GM12878 (cell line): ENCODE measurements around the gene STAC2. TPM values are rescaled to one million over a fixed set of nuclear protein-coding genes. Genes with fewer than 3 reads are reported as not detected.

Experiments used
- ATAC-seq: fragments of 200-7000 bp; cut with Tn5 transposase; 3 replicates; pipeline ENCODE4 v1.9.1; 2020; ENCODE audit warnings: mild to moderate bottlenecking, moderate library complexity
- BruUV-seq: library from RNA; stranded (reverse); fragments of 400-500 nt; replicated peaks from 2 replicates; lab custom pipeline; 2021; lab: Mats Ljungman, UMichigan
- CTCF ChIA-PET: fragments of 300-600 bp; sonication (Branson Sonifier 250); formaldehyde crosslinking; extraction: SDS; loops from one replicate; lab custom pipeline; 2021; ENCODE audit warnings: inconsistent platforms; lab: Yijun Ruan, JAX
- POLR2A ChIA-PET: fragments of 350-600 bp; formaldehyde crosslinking; extraction: SDS; loops from one replicate; lab custom pipeline; 2021; ENCODE audit warnings: inconsistent platforms; lab: Charles Lee
- RAD21 ChIA-PET: fragments of 300-600 bp; sonication (Branson Sonifier 250); formaldehyde crosslinking; loops from one replicate; lab custom pipeline; 2023; ENCODE audit warnings: antibody characterized with exemption; ENCODE audit not compliant: unreplicated experiment; lab: Charles Lee
- SMC1A ChIA-PET: fragments of 300-600 bp; sonication (Branson Sonifier 250); formaldehyde crosslinking; loops from one replicate; lab custom pipeline; 2023; ENCODE audit not compliant: unreplicated experiment, uncharacterized antibody; lab: Charles Lee
- DNase-seq: peaks from one replicate; pipeline ENCODE4 v3.0.0-alpha.2; 2011; ENCODE audit warnings: low read depth, low spot score
- FAIRE-seq: peaks from 3 replicates; lab custom pipeline; 2011; peaks lifted over from hg19 to GRCh38; lab: Jason Lieb, UNC
- H2AFZ ChIP-seq: 2 replicates; pipeline ENCODE4 v1.6.0; 2011; ENCODE audit warnings: low read depth, low read length, control low read depth; ENCODE audit not compliant: control insufficient read depth
- H3K27ac ChIP-seq: 2 replicates; pipeline ENCODE4 v1.5.1; 2011; ENCODE audit warnings: control low read depth; ENCODE audit not compliant: control insufficient read depth, insufficient read depth
- H3K27me3 ChIP-seq, 2 experiments: replicated peaks in 1 of 2; 2 replicates each; pipeline versions ENCODE4 v1.6.0 to v1.6.1; 2011; ENCODE audit warnings: low read length in 1 of 2; ENCODE audit not compliant: control insufficient read depth in 2 of 2, insufficient read depth in 2 of 2
- H3K36me3 ChIP-seq, 2 experiments: 2 replicates each; pipeline ENCODE4 v1.5.1; 2011; ENCODE audit warnings: low read length in 1 of 2; ENCODE audit not compliant: control insufficient read depth in 2 of 2, insufficient read depth in 2 of 2
- H3K4me1 ChIP-seq: 2 replicates; pipeline ENCODE4 v1.6.1; 2011; ENCODE audit warnings: mild to moderate bottlenecking, low read length, moderate library complexity, mixed read lengths; ENCODE audit not compliant: control insufficient read depth, insufficient read depth
- H3K4me2 ChIP-seq: 2 replicates; pipeline ENCODE4 v1.6.0; 2011; ENCODE audit warnings: control low read depth; ENCODE audit not compliant: control insufficient read depth, insufficient read depth
- H3K4me3 ChIP-seq: fragments of 200-600 bp; sonication (generic); 2 replicates; pipeline ENCODE4 v1.5.1; 2016
- H3K79me2 ChIP-seq: 2 replicates; pipeline ENCODE4 v1.6.0; 2011; ENCODE audit warnings: low read length; ENCODE audit not compliant: control insufficient read depth, insufficient read depth
- H3K9ac ChIP-seq: 2 replicates; pipeline ENCODE4 v1.8.0; 2011; ENCODE audit warnings: low read length, control low read depth, mixed read lengths; ENCODE audit not compliant: control insufficient read depth, insufficient read depth
- H3K9me3 ChIP-seq: replicated peaks from 3 replicates; pipeline ENCODE4 v1.5.1; 2011; ENCODE audit warnings: mild to moderate bottlenecking, low read length; ENCODE audit not compliant: control insufficient read depth, insufficient read depth
- H4K20me1 ChIP-seq: 2 replicates; pipeline ENCODE4 v1.6.0; 2011; ENCODE audit not compliant: control insufficient read depth, insufficient read depth
- EED ChIP-seq: sonication (generic); IDR thresholded peaks from 2 replicates; pipeline ENCODE4 v1.6.1; 2016; ENCODE audit warnings: antibody characterized with exemption, low read depth
- HCFC1 ChIP-seq: fragments of 150-350 bp; IDR thresholded peaks from 2 replicates; pipeline ENCODE4 v1.6.1; 2014; ENCODE audit warnings: low read length
- IRF3 ChIP-seq: fragments of 450-650 bp; IDR thresholded peaks from 2 replicates; pipeline ENCODE4 v1.6.1; 2014; ENCODE audit warnings: mild to moderate bottlenecking
- NFIC ChIP-seq: IDR thresholded peaks from 2 replicates; pipeline ENCODE4 v1.6.1; 2012; ENCODE audit warnings: low read depth, mild to moderate bottlenecking, inconsistent platforms, low read length, moderate library complexity
- PAX5 ChIP-seq: IDR thresholded peaks from 2 replicates; pipeline ENCODE4 v1.6.1; 2011; ENCODE audit warnings: low read depth, low read length, borderline replicate concordance
- SIN3A ChIP-seq: IDR thresholded peaks from 2 replicates; pipeline ENCODE4 v1.6.1; 2012; ENCODE audit warnings: low read depth, low read length, improper control_type of control experiment
- SIX5 ChIP-seq: IDR thresholded peaks from 2 replicates; pipeline ENCODE4 v1.6.1; 2011; ENCODE audit warnings: mild to moderate bottlenecking, low read depth, low read length, moderate library complexity; ENCODE audit not compliant: severe bottlenecking
- SPI1 ChIP-seq: IDR thresholded peaks from 2 replicates; pipeline ENCODE4 v1.6.1; 2011; ENCODE audit warnings: low read depth, mild to moderate bottlenecking, low read length, moderate library complexity, borderline replicate concordance; ENCODE audit not compliant: insufficient read depth
- SREBF1 ChIP-seq: IDR thresholded peaks from 2 replicates; pipeline ENCODE4 v1.6.1; 2012; ENCODE audit warnings: mild to moderate bottlenecking, low read length
- TCF12 ChIP-seq: IDR thresholded peaks from 2 replicates; pipeline ENCODE4 v1.6.1; 2011; ENCODE audit warnings: low read depth, mild to moderate bottlenecking, low read length
- YBX1 ChIP-seq: fragments of 450-650 bp; IDR thresholded peaks from 2 replicates; pipeline ENCODE4 v1.6.1; 2016; ENCODE audit warnings: antibody characterized with exemption
- ZNF384 ChIP-seq: IDR thresholded peaks from 2 replicates; pipeline ENCODE4 v1.6.1; 2012; ENCODE audit warnings: low read depth, mild to moderate bottlenecking, low read length, improper control_type of control experiment, borderline replicate concordance
- WGBS: methylation state at CpG from one replicate; pipeline ENCODE4 v1.1.6; 2016; ENCODE audit warnings: low lambda C conversion rate; ENCODE audit not compliant: insufficient replicate concordance, insufficient coverage; ENCODE audit errors: missing lambda C conversion rate; 5-methylcytosine and 5-hydroxymethylcytosine counted together
- in situ Hi-C: fragments of 300-500 bp; cut with MboI; formaldehyde crosslinking; loops from 9 replicates; pipeline ENCODE4 v1.14.3; 2018; ENCODE audit warnings: mixed read lengths
- intact Hi-C: fragments of 100-400 bp; cut with micrococcal nuclease; formaldehyde crosslinking; loops from one replicate; pipeline ENCODE4 v1.14.2; 2022; ENCODE audit not compliant: unreplicated experiment
- polyA plus RNA-seq, 11 experiments: library from polyadenylated mRNA; depleted of rRNA in 4 of 11; unstranded in 6 of 11; stranded (reverse) in 5 of 11; fragments of >200 nt; fragmentation: Nextera tagmentation in 4 of 11; fragmentation: Illumina TruSeq in 1 of 11; extraction: Ambion mirVana in 4 of 11; extraction: Trizol in 1 of 11; gene quantifications; 1 replicate in 1 of 11; 2 replicates in 10 of 11; pipeline versions ENCODE4 v1.2.1 to v1.2.3, GENCODE V29; 2011 to 2016; ENCODE audit warnings: inconsistent platforms in 2 of 11, missing spikeins in 2 of 11, low read depth in 1 of 11
- total RNA-seq, 4 experiments: library from RNA; depleted of rRNA in 3 of 4; stranded (reverse); fragments of >200 nt in 3 of 4; fragmentation: Illumina TruSeq in 1 of 4; extraction: Trizol in 1 of 4; gene quantifications; 2 replicates each; pipeline versions ENCODE4 v1.2.1 to v1.2.3, GENCODE V29; 2013 to 2021
- TF ChIP-seq, protein P1 (sequence below): IDR thresholded peaks from 2 replicates; pipeline ENCODE4 v1.6.1; 2011; ENCODE audit warnings: mild to moderate bottlenecking, low read depth, low read length, moderate library complexity; ENCODE audit not compliant: insufficient replicate concordance

Gene STAC2
- total and polyA plus RNA-seq, 10 of the 15 experiments (the other 5 are each of a cell fraction or from before 2014, with no cell fraction given) = 0.04 TPM; not detected in 9

- ChIA-PET SMC1A (interaction anchor here (0.7 to 7.6 kb wide), 7 partner anchors 14 to 185 kb away, joined by 3 to 47 read pairs (median 3); partner anchors contain the start of gene PLXDC1), RAD21 (interaction anchor here (1.3 to 1.8 kb wide), 3 partner anchors 14 to 184 kb away, joined by 6 to 11 read pairs (median 7); no protein-coding TSS in a partner anchor), CTCF (interaction anchor here (1.5 to 5.0 kb wide), 7 partner anchors 7 to 184 kb away, joined by 4 to 128 read pairs (median 12); partner anchors contain the start of genes PLXDC1 and RPL19), POLR2A (interaction anchor here (0.6 to 0.9 kb wide), 2 partner anchors 111 to 132 kb away, joined by 3 read pairs; no protein-coding TSS in a partner anchor)
- ATAC-seq (peak; percentile 24; the same call in 2 of the 3 replicates), DNase-seq (no peak), FAIRE-seq (no peak)
- Histone ChIP-seq H2AFZ (no peak overlapping the region), H3K4me3 (no peak overlapping the region), H3K27ac (no peak overlapping the region), H3K27me3 (peaks cover 0 to 2% of the 10 kb centered on the region in 2 experiments; a peak in 2 of 4 replicates), H4K20me1 (no peaks in the 10 kb centered on the region), H3K4me1 (peaks cover 9% of the 10 kb centered on the region), H3K79me2 (no peaks in the 10 kb centered on the region), H3K9me3 (no peaks in the 10 kb centered on the region), H3K4me2 (no peak overlapping the region), H3K9ac (no peak overlapping the region), H3K36me3 (no peaks in the 10 kb centered on the region)
- in situ Hi-C loops = no loop called here
- no TSS peak for BruUV-seq
- intact Hi-C loops = no loop called here
- TF ChIP-seq NFIC (no peak), SPI1 (peak; percentile 8; the same call in 1 of the 2 replicates), SREBF1 (no peak)
- WGBS = 30% methylated on average over 2 of the region's 2 CpGs
Observed at GRCh38 chr17:39167476-39167875, 58.3 kb downstream of the STAC2 start.

DNA sequence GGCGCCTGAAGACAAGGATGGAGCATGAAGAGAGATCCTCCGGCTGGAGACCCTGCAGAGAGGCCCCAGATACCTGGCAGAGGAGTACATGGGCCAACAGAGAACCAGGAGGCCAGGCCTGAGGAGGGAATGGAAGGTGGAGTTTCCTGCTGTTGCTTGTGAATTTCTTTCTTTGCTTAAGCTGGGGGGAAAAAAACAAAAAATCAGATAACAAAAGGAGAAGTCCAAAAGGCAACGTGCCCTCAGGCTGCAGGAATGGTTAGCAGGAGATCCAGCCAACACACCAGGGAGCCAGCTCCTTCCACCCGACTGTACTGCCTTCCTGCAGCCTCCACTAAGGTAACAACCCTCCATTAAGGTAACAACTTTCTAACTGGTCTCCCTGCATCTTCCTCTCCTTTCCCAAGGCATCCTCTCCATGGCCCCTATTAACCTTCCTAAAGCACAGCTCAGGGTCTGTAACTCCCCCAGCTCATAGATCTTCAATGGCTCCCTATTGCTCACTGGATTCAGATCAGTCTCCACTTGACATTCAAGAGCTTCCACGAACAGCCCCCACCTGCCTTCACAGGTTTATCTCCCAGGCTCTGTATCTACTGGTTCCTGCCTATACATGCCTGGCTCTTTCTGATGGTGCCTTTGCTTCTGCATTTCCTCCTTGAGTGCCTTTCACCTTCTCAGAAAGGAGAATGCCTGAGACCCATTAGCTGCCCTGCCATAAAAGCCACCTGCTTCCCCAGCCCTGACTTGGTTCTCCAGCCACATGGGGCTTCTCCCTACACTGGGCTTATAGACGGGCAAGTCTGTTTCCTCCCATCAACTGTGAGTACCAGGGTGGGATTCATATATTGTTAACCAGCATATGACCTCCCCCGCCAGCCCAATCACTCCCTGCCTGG is 59.1 kb downstream of the STAC2 start:
- Histone ChIP-seq H3K79me2 (no peaks in the 10 kb centered on the region), H2AFZ (no peak overlapping the region), H3K9ac (no peak overlapping the region), H4K20me1 (no peaks in the 10 kb centered on the region), H3K4me1 (peaks cover 9% of the 10 kb centered on the region), H3K27me3 (peaks cover 0 to 2% of the 10 kb centered on the region in 2 experiments; a peak in 2 of 4 replicates), H3K36me3 (no peaks in the 10 kb centered on the region), H3K9me3 (no peaks in the 10 kb centered on the region), H3K4me2 (peak overlapping the region; percentile 5; the same call in 1 of the 2 replicates), H3K4me3 (no peak overlapping the region), H3K27ac (no peak overlapping the region)
- SMC1A ChIA-PET = interaction anchor here (0.5 to 7.6 kb wide), 8 partner anchors 8 to 500 kb away, joined by 3 to 47 read pairs (median 3); partner anchors contain the start of gene PLXDC1
- BruUV-seq = no TSS peak
- CTCF ChIA-PET = interaction anchor here (1.1 to 5.0 kb wide), 10 partner anchors 8 to 295 kb away, joined by 4 to 128 read pairs (median 8); partner anchors contain the start of genes PLXDC1 and RPL19
- in situ Hi-C loops = no loop called here
- FAIRE-seq (no peak), ATAC-seq (no peak), DNase-seq (no peak)
- intact Hi-C loops = no loop called here
- RAD21 ChIA-PET = interaction anchor here (0.5 to 2.4 kb wide), 8 partner anchors 8 to 295 kb away, joined by 3 to 23 read pairs (median 4); partner anchors contain the start of gene RPL19
- 22% methylated on average over 7 of the region's 7 CpGs for WGBS
- POLR2A ChIA-PET = no interaction called here
- TF ChIP-seq YBX1 (no peak), HCFC1 (no peak), ZNF384 (no peak), EED (no peak), SIX5 (no peak), IRF3 (no peak), PAX5 (no peak), SIN3A (no peak), TCF12 (no peak)
- TF ChIP-seq, protein P1, sequence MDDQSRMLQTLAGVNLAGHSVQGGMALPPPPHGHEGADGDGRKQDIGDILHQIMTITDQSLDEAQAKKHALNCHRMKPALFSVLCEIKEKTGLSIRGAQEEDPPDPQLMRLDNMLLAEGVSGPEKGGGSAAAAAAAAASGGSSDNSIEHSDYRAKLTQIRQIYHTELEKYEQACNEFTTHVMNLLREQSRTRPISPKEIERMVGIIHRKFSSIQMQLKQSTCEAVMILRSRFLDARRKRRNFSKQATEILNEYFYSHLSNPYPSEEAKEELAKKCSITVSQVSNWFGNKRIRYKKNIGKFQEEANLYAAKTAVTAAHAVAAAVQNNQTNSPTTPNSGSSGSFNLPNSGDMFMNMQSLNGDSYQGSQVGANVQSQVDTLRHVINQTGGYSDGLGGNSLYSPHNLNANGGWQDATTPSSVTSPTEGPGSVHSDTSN = no peak
